Bronchial epithelial cell (primary cell): ENCODE measurements around the gene TNFAIP1. TPM values are rescaled to one million over a fixed set of nuclear protein-coding genes. Genes with fewer than 3 reads are reported as not detected.
"Not testable (repeated sequence)": the region's sequence is repeated elsewhere in the genome, so short reads cannot be mapped to it uniquely, and the experiment has no call there.

Experiments used
- DNase-seq: peaks from one replicate; pipeline ENCODE4 v3.0.0-alpha.2; 2010; ENCODE audit warnings: low read depth
- FAIRE-seq: peaks from 2 replicates; lab custom pipeline; 2011; peaks lifted over from hg19 to GRCh38; lab: Jason Lieb, UNC
- H3K27me3 ChIP-seq: 2 replicates; pipeline ENCODE4 v1.5.1; 2011; ENCODE audit warnings: low read length; ENCODE audit not compliant: control insufficient read depth, insufficient read depth
- H3K36me3 ChIP-seq: 2 replicates; pipeline ENCODE4 v1.5.1; 2011; ENCODE audit warnings: low read length; ENCODE audit not compliant: control insufficient read depth, insufficient read depth
- H3K4me3 ChIP-seq: 2 replicates; pipeline ENCODE4 v1.5.1; 2011; ENCODE audit warnings: mild to moderate bottlenecking, low read depth, low read length, control low read depth
- total RNA-seq: library from RNA; depleted of rRNA; stranded (reverse); fragments of >200 nt; gene quantifications from 2 replicates; pipeline ENCODE4 v1.2.1, GENCODE V29; 2014
- TF ChIP-seq, protein P1 (sequence below): IDR thresholded peaks from 2 replicates; pipeline ENCODE4 v1.5.1; 2011; ENCODE audit warnings: mild to moderate bottlenecking, moderate library complexity, low read length, control low read depth, inconsistent platforms; ENCODE audit not compliant: insufficient read depth, severe bottlenecking

TNFAIP1 gene, protein sequence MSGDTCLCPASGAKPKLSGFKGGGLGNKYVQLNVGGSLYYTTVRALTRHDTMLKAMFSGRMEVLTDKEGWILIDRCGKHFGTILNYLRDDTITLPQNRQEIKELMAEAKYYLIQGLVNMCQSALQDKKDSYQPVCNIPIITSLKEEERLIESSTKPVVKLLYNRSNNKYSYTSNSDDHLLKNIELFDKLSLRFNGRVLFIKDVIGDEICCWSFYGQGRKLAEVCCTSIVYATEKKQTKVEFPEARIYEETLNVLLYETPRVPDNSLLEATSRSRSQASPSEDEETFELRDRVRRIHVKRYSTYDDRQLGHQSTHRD
- total RNA-seq, result 29.0 and 40.7 TPM in 2 replicates

DNA sequence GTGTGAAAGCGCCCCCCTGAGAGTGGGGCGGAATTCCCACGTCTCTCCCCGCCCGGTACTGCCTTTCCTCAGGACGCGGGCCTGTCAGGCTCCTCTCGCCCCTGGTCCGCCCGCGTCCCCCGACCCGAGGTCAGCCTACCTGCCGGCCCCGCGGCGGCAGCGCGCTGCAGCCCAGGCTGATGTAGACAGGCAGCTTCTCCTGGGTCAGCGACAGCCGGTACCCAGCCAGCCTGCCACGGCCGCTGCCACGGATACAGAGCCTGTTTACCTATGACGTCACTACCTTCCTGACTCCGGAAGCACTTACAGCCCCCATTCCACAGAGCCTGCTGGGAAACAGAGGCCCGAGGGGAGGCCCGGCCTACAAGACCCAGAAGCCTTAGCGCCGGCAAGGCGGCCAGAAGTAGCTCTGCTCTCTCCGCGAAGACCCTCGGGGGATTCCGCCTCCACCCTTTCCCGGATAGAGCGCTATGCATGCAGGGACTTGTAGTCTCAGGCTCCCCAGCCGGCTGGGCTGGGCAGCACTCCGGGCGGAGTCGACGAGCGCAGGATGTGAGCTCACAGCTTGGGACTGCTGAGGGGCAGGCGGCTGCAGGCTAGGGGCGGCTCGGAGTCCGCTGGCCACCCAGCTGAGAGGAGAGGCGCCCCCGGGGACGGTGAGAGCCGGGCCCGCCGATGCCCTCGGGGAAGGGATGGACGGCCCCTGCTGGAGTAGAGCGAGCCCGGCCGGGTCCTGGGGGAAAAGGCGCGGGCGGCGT lies at the start of gene TNFAIP1, which contains the start of gene IFT20:
TNFAIP1 (plus strand) TSS at position 561 of the 758 bp plus-strand sequence. CDS start 3,761 bp downstream, outside the sequence.
IFT20 (minus strand) TSS at position 272 of the 758 bp plus-strand sequence. CDS start 3,487 bp downstream, outside the sequence.
- no peak for FAIRE-seq
- Histone ChIP-seq H3K27me3 (no peaks in the 10 kb centered on the region), H3K36me3 (peaks cover 16% of the 10 kb centered on the region), H3K4me3 (peak within 1 kb of the TSS; percentile 90)
- TF ChIP-seq, protein P1, sequence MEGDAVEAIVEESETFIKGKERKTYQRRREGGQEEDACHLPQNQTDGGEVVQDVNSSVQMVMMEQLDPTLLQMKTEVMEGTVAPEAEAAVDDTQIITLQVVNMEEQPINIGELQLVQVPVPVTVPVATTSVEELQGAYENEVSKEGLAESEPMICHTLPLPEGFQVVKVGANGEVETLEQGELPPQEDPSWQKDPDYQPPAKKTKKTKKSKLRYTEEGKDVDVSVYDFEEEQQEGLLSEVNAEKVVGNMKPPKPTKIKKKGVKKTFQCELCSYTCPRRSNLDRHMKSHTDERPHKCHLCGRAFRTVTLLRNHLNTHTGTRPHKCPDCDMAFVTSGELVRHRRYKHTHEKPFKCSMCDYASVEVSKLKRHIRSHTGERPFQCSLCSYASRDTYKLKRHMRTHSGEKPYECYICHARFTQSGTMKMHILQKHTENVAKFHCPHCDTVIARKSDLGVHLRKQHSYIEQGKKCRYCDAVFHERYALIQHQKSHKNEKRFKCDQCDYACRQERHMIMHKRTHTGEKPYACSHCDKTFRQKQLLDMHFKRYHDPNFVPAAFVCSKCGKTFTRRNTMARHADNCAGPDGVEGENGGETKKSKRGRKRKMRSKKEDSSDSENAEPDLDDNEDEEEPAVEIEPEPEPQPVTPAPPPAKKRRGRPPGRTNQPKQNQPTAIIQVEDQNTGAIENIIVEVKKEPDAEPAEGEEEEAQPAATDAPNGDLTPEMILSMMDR, result no peak
- DNase-seq, result peak; percentile 99

GRCh38 chr17:28285965-28286364 lies 49.6 kb upstream of the TNFAIP1 start:
- Histone ChIP-seq H3K27me3 (no peaks in the 10 kb centered on the region), H3K4me3 (no peak overlapping the region), H3K36me3 (no peaks in the 10 kb centered on the region)
- TF ChIP-seq, protein P1, result no peak
- DNase-seq (no peak), FAIRE-seq (no peak)

- no peak for FAIRE-seq
- Histone ChIP-seq H3K36me3 (no peaks in the 10 kb centered on the region), H3K27me3 (peaks cover 2% of the 10 kb centered on the region), H3K4me3 (no peak overlapping the region)
- no peak for DNase-seq
- TF ChIP-seq, protein P1, result no peak
Observed at GRCh38 chr17:28290703-28291102, 44.9 kb upstream of the TNFAIP1 start.

GRCh38 chr17:28291780-28292330 lies 43.7 kb upstream of the TNFAIP1 start:
- TF ChIP-seq, protein P1, result no peak
- FAIRE-seq (no peak), DNase-seq (no peak)
- no peak overlapping the region for H3K4me3 ChIP-seq
- H3K27me3 ChIP-seq, result peaks cover 2% of the 10 kb centered on the region
- no peaks in the 10 kb centered on the region for H3K36me3 ChIP-seq

- H3K27me3 ChIP-seq, H3K36me3 ChIP-seq, DNase-seq, H3K4me3 ChIP-seq, FAIRE-seq: not testable (repeated sequence)
Observed at GRCh38 chr17:28292878-28293277, 42.7 kb upstream of the TNFAIP1 start.

GRCh38 chr17:28293994-28294393 lies 41.6 kb upstream of the TNFAIP1 start:
- TF ChIP-seq, protein P1, result no peak
- no peak for FAIRE-seq
- Histone ChIP-seq H3K27me3 (peaks cover 2% of the 10 kb centered on the region), H3K4me3 (no peak overlapping the region), H3K36me3 (no peaks in the 10 kb centered on the region)
- DNase-seq, result no peak
